ENCODE measurements around the gene LNPK. TPM values are rescaled to one million over a fixed set of nuclear protein-coding genes. Genes with fewer than 3 reads are reported as not detected.
"Not testable (repeated sequence)": the region's sequence is repeated elsewhere in the genome, so short reads cannot be mapped to it uniquely, and the experiment has no call there.

LNPK gene
- polyA plus RNA-seq, 3 donors: 8.1 to 15.3 (median 11.7) TPM

- H3K27ac ChIP-seq (ENCODE audit: low read depth in 1 of 2, low read length in 2 of 2): no peak overlapping the region
- Mint-ChIP-seq H3K36me3 (peaks cover 27 to 29% of the 10 kb centered on the region in 2 donors), H3K9me3 (peaks cover 0 to 3% (median 0%) of the 10 kb centered on the region in 7 donors), H3K27ac (no peak overlapping the region), H3K27me3 (ENCODE audit: low read depth in 3 of 3) (no peaks in the 10 kb centered on the region), H3K4me1 (no peaks in the 10 kb centered on the region), H3K4me3 (no peak overlapping the region)
- H4K20me1 ChIP-seq (ENCODE audit: insufficient read depth, low read length): no peaks in the 10 kb centered on the region
- no peaks in the 10 kb centered on the region for H3K27me3 ChIP-seq (ENCODE audit: control insufficient read depth in 2 of 2, insufficient read depth in 2 of 2, low read length in 2 of 2)
- no peaks in the 10 kb centered on the region for H3K4me1 ChIP-seq (ENCODE audit: control insufficient read depth in 1 of 2, insufficient read depth in 2 of 2, low read length in 2 of 2)
- TF ChIP-seq, protein P1, sequence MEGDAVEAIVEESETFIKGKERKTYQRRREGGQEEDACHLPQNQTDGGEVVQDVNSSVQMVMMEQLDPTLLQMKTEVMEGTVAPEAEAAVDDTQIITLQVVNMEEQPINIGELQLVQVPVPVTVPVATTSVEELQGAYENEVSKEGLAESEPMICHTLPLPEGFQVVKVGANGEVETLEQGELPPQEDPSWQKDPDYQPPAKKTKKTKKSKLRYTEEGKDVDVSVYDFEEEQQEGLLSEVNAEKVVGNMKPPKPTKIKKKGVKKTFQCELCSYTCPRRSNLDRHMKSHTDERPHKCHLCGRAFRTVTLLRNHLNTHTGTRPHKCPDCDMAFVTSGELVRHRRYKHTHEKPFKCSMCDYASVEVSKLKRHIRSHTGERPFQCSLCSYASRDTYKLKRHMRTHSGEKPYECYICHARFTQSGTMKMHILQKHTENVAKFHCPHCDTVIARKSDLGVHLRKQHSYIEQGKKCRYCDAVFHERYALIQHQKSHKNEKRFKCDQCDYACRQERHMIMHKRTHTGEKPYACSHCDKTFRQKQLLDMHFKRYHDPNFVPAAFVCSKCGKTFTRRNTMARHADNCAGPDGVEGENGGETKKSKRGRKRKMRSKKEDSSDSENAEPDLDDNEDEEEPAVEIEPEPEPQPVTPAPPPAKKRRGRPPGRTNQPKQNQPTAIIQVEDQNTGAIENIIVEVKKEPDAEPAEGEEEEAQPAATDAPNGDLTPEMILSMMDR (IDR thresholded peaks at IDR 0.05): no peak
- intact Hi-C loops (cut with micrococcal nuclease): no loop called here
- DNase-seq: no peak
- H3K36me3 ChIP-seq (replicated peaks in 1 of 2; ENCODE audit: control insufficient read depth in 1 of 2, insufficient read depth in 2 of 2, low read length in 2 of 2): peaks cover 6 to 39% of the 10 kb centered on the region in 2 donors
- no peak overlapping the region for H3K9ac ChIP-seq (ENCODE audit: insufficient read depth, low read length, poor library complexity, severe bottlenecking)
- no peaks in the 10 kb centered on the region for H3K9me3 ChIP-seq (replicated peaks in 1 of 2; ENCODE audit: control insufficient read depth in 1 of 2, insufficient read depth in 1 of 2, low read length in 2 of 2)
- H3K4me2 ChIP-seq (replicated peaks; ENCODE audit: extremely low read depth, low read length, poor library complexity, severe bottlenecking): no peak overlapping the region
- no CpG with 5 or more reads among the region's 2 CpGs for WGBS (ENCODE audit: insufficient coverage)
- no peak overlapping the region for H2AFZ ChIP-seq (ENCODE audit: insufficient read depth, low read depth, low read length, poor library complexity, severe bottlenecking)
- H3K79me2 ChIP-seq (ENCODE audit: insufficient read depth, low read length): peaks cover 3% of the 10 kb centered on the region
- no peak overlapping the region for H3K4me3 ChIP-seq (replicated peaks in 1 of 3; ENCODE audit: low read depth in 2 of 3, low read length in 3 of 3)
Measured at GRCh38 chr2:175990099-175990498, 12.0 kb downstream of the LNPK start.

DNA sequence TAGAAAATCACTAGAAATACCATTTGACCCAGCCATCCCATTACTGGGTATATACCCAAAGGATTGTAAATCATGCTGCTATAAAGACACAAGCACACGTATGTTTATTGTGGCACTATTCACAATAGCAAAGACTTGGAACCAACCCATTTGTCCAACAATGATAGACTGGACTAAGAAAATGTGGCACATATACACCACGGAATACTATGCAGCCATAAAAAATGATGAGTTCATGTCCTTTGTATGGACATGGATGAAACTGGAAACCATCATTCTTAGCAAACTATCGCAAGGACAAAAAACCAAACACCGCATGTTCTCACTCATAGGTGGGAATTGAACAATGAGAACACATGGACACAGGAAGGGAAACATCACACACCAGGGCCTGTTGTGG lies 14.9 kb downstream of the LNPK start:
- H3K36me3 ChIP-seq (replicated peaks in 1 of 2; ENCODE audit: control insufficient read depth in 1 of 2, insufficient read depth in 2 of 2, low read length in 2 of 2): peaks cover 10 to 44% of the 10 kb centered on the region in 2 donors
- H3K9me3 Mint-ChIP-seq; H3K79me2 ChIP-seq (ENCODE audit: insufficient read depth, low read length); intact Hi-C loops (cut with micrococcal nuclease); DNase-seq; H3K27ac ChIP-seq (ENCODE audit: low read depth in 1 of 2, low read length in 2 of 2); H3K4me2 ChIP-seq (replicated peaks; ENCODE audit: extremely low read depth, low read length, poor library complexity, severe bottlenecking); H3K9ac ChIP-seq (ENCODE audit: insufficient read depth, low read length, poor library complexity, severe bottlenecking); H3K27me3 ChIP-seq (ENCODE audit: control insufficient read depth in 2 of 2, insufficient read depth in 2 of 2, low read length in 2 of 2); H4K20me1 ChIP-seq (ENCODE audit: insufficient read depth, low read length); H3K9me3 ChIP-seq (replicated peaks in 1 of 2; ENCODE audit: control insufficient read depth in 1 of 2, insufficient read depth in 1 of 2, low read length in 2 of 2); H3K4me1 Mint-ChIP-seq; H3K27me3 Mint-ChIP-seq (ENCODE audit: low read depth in 3 of 3); H3K4me1 ChIP-seq (ENCODE audit: control insufficient read depth in 1 of 2, insufficient read depth in 2 of 2, low read length in 2 of 2); H3K4me3 Mint-ChIP-seq; H3K4me3 ChIP-seq (replicated peaks in 1 of 3; ENCODE audit: low read depth in 2 of 3, low read length in 3 of 3); H3K27ac Mint-ChIP-seq; H2AFZ ChIP-seq (ENCODE audit: insufficient read depth, low read depth, low read length, poor library complexity, severe bottlenecking): not testable (repeated sequence)
- WGBS (ENCODE audit: insufficient coverage): no CpG with 5 or more reads among the region's 4 CpGs
- H3K36me3 Mint-ChIP-seq: peaks cover 38 to 40% of the 10 kb centered on the region in 2 donors

Data from CD14-positive monocyte (primary cell).